HepG2 (cell line): ENCODE results near the gene MCM8. TPM values are rescaled to one million over a fixed set of nuclear protein-coding genes. Genes with fewer than 3 reads are reported as not detected.

Experiments used
- ATAC-seq: fragments of 200-7000 bp; cut with Tn5 transposase; 3 replicates; pipeline ENCODE4 v1.9.1; 2020; ENCODE audit warnings: mild to moderate bottlenecking, moderate library complexity
- BruUV-seq: library from RNA; stranded (reverse); fragments of 400-500 nt; replicated peaks from 2 replicates; lab custom pipeline; 2021; lab: Mats Ljungman, UMichigan
- CTCF ChIA-PET: fragments of 300-600 bp; formaldehyde crosslinking; extraction: SDS; loops from one replicate; lab custom pipeline; 2021; ENCODE audit warnings: low total read pairs, inconsistent platforms, low intra/inter-chr PET ratio; lab: Yijun Ruan, JAX
- POLR2A ChIA-PET: fragments of 350-600 bp; sonication (Branson Sonifier 250); formaldehyde crosslinking; loops from one replicate; lab custom pipeline; 2020; ENCODE audit warnings: antibody characterized with exemption, inconsistent platforms; lab: Yijun Ruan, JAX
- DNase-seq: peaks from one replicate; pipeline ENCODE4 v3.0.0-alpha.2; 2015; ENCODE audit warnings: low spot score
- FAIRE-seq: peaks from 3 replicates; lab custom pipeline; 2011; peaks lifted over from hg19 to GRCh38; lab: Jason Lieb, UNC
- H2AFZ ChIP-seq: one replicate; pipeline ENCODE4 v1.6.1; 2011; ENCODE audit warnings: low read length, inconsistent platforms
- H3K27ac ChIP-seq: fragments of 300-600 bp; 3 replicates; pipeline ENCODE4 v1.8.0; 2011; ENCODE audit warnings: mixed run types, mild to moderate bottlenecking, mixed read lengths, low read length, inconsistent platforms; ENCODE audit not compliant: insufficient read depth; ENCODE audit errors: extremely low read length
- H3K27me3 ChIP-seq, 2 experiments: fragments of 200-600 bp in 1 of 2; 2 replicates in 1 of 2; 3 replicates in 1 of 2; pipeline versions ENCODE4 v1.6.0 to v1.8.0; 2011; ENCODE audit warnings: low read length in 2 of 2, mild to moderate bottlenecking in 2 of 2, moderate library complexity in 2 of 2, inconsistent platforms in 1 of 2; ENCODE audit not compliant: insufficient read depth in 2 of 2, control insufficient read depth in 1 of 2
- H3K36me3 ChIP-seq, 2 experiments: fragments of 200-600 bp in 1 of 2; replicated peaks in 1 of 2; 2 replicates in 1 of 2; 3 replicates in 1 of 2; pipeline versions ENCODE4 v1.5.1 to v1.8.0; 2011; ENCODE audit warnings: low read length in 2 of 2, inconsistent platforms in 1 of 2; ENCODE audit not compliant: insufficient read depth in 2 of 2, control insufficient read depth in 1 of 2
- H3K4me1 ChIP-seq: 2 replicates; pipeline ENCODE4 v1.5.1; 2012; ENCODE audit warnings: low read length, inconsistent platforms; ENCODE audit not compliant: insufficient read depth
- H3K4me2 ChIP-seq: 2 replicates; pipeline ENCODE4 v1.6.0; 2011; ENCODE audit warnings: low read depth, low read length, inconsistent platforms
- H3K4me3 ChIP-seq, 3 experiments: fragments of 200-600 bp in 1 of 3; sonication (generic), shearing (Covaris generic) in 1 of 3; replicated peaks in 1 of 3; 2 replicates each; pipeline ENCODE4 v1.5.1; 2011 to 2016; ENCODE audit warnings: low read length in 3 of 3, inconsistent platforms in 2 of 3, low read depth in 2 of 3, mild to moderate bottlenecking in 2 of 3, control low read depth in 1 of 3, mixed read lengths in 1 of 3; ENCODE audit not compliant: insufficient read depth in 1 of 3
- H3K79me2 ChIP-seq: one replicate; pipeline ENCODE4 v1.6.1; 2011; ENCODE audit warnings: low read length, inconsistent platforms; ENCODE audit not compliant: insufficient read depth
- H3K9ac ChIP-seq: 2 replicates; pipeline ENCODE4 v1.6.0; 2011; ENCODE audit warnings: mild to moderate bottlenecking, low read depth, low read length, inconsistent platforms; ENCODE audit not compliant: insufficient read depth
- H3K9me3 ChIP-seq: 2 replicates; pipeline ENCODE4 v1.5.1; 2012; ENCODE audit warnings: mild to moderate bottlenecking, low read length
- H4K20me1 ChIP-seq: 2 replicates; pipeline ENCODE4 v1.6.0; 2011; ENCODE audit warnings: inconsistent platforms, mild to moderate bottlenecking, low read length, moderate library complexity; ENCODE audit not compliant: insufficient read depth
- AFF4 ChIP-seq: sonication (generic); formaldehyde crosslinking; IDR thresholded peaks from 2 replicates; pipeline ENCODE4 v1.4.0; 2020; ENCODE audit warnings: missing genetic modification reagents
- GABPA ChIP-seq, 2 experiments: IDR thresholded peaks; 2 replicates each; pipeline ENCODE4 v1.6.1; 2011 to 2016; ENCODE audit warnings: low read depth in 2 of 2, low read length in 1 of 2, missing biosample characterization in 1 of 2, missing genetic modification characterization in 1 of 2
- HNRNPK ChIP-seq: fragments of 200-400 bp; formaldehyde crosslinking; IDR thresholded peaks from 2 replicates; pipeline ENCODE4 v1.6.1; 2018; ENCODE audit warnings: low read length, low read depth, moderate library complexity, mild to moderate bottlenecking; ENCODE audit not compliant: poor library complexity, severe bottlenecking
- KLF12 ChIP-seq: sonication (generic); formaldehyde crosslinking; IDR thresholded peaks from 2 replicates; pipeline ENCODE4 v1.4.0; 2020; ENCODE audit warnings: missing genetic modification reagents, borderline replicate concordance
- MAF1 ChIP-seq: sonication (generic); formaldehyde crosslinking; IDR thresholded peaks from 2 replicates; pipeline ENCODE4 v1.5.0; 2020; ENCODE audit warnings: missing genetic modification reagents, borderline replicate concordance
- PRDM10 ChIP-seq: sonication (generic); formaldehyde crosslinking; IDR thresholded peaks from 2 replicates; pipeline ENCODE4 v1.4.0; 2020; ENCODE audit warnings: low read depth, missing genetic modification reagents
- PRPF4 ChIP-seq: fragments of 200-400 bp; formaldehyde crosslinking; IDR thresholded peaks from 2 replicates; pipeline ENCODE4 v1.6.1; 2016; ENCODE audit warnings: low read length, low read depth; ENCODE audit not compliant: poor library complexity, severe bottlenecking
- STAT5B ChIP-seq: sonication (generic); formaldehyde crosslinking; IDR thresholded peaks from 2 replicates; pipeline ENCODE4 v1.4.0; 2020; ENCODE audit warnings: missing genetic modification reagents
- ZNF343 ChIP-seq: sonication (generic); formaldehyde crosslinking; IDR thresholded peaks from 2 replicates; pipeline ENCODE4 v1.4.0; 2020; ENCODE audit warnings: mild to moderate bottlenecking, missing genetic modification reagents
- WGBS: methylation state at CpG from one replicate; pipeline ENCODE4 v1.1.6; 2017; ENCODE audit warnings: low lambda C conversion rate; 5-methylcytosine and 5-hydroxymethylcytosine counted together
- in situ Hi-C: cut with HindIII; loops from 2 replicates; pipeline ENCODE4 v1.10.0; 2017; ENCODE audit warnings: low pct_unique_long_range_greater_than_20kb; ENCODE audit not compliant: extremely low pct_ligation_motif_present
- intact Hi-C: fragments of 100-400 bp; cut with micrococcal nuclease; formaldehyde crosslinking; loops from one replicate; pipeline ENCODE4 v1.10.0; 2022; ENCODE audit not compliant: unreplicated experiment
- polyA plus RNA-seq, 8 experiments: library from polyadenylated mRNA; depleted of rRNA in 3 of 8; stranded (reverse) in 7 of 8; unstranded in 1 of 8; fragments of >200 nt; fragmentation: Illumina TruSeq in 4 of 8; extraction: Trizol in 4 of 8; gene quantifications; 2 replicates each; pipeline versions ENCODE4 v1.2.1 to v1.2.3, GENCODE V29; 2011 to 2016; ENCODE audit warnings: low read depth in 4 of 8, missing spikeins in 1 of 8, mixed read lengths in 1 of 8; ENCODE audit not compliant: insufficient read depth in 1 of 8
- total RNA-seq, 5 experiments: library from RNA; depleted of rRNA; stranded (reverse); fragments of >200 nt; fragmentation: Illumina TruSeq; extraction: Trizol; gene quantifications; 2 replicates each; pipeline ENCODE4 v1.2.3, GENCODE V29; 2016; ENCODE audit warnings: low read depth in 1 of 5

MCM8 gene
- total and polyA plus RNA-seq, 2 of the 13 experiments (the other 11 are each of a cell fraction or from before 2014, with no cell fraction given) = 11.5 to 59.3 TPM

GRCh38 chr20:5918856-5919625 lies 31.4 kb upstream of the MCM8 start:
- in situ Hi-C loops = no loop called here
- Histone ChIP-seq H3K4me2 (peak overlapping the region; percentile 19; the same call in 1 of the 2 replicates), H3K9me3 (no peaks in the 10 kb centered on the region), H3K9ac (no peak overlapping the region), H3K4me3 (no peak overlapping the region), H3K79me2 (no peaks in the 10 kb centered on the region), H2AFZ (no peak overlapping the region), H3K4me1 (peaks cover 11% of the 10 kb centered on the region), H3K27me3 (peaks cover 0 to 20% of the 10 kb centered on the region in 2 experiments; a peak in 3 of 5 replicates), H3K27ac (no peak overlapping the region), H4K20me1 (no peaks in the 10 kb centered on the region), H3K36me3 (no peaks in the 10 kb centered on the region)
- POLR2A ChIA-PET = interaction anchor here (1.0 kb wide), 1 partner anchor 90 kb away, joined by 3 read pairs; no protein-coding TSS in a partner anchor
- 9% methylated on average over 3 of the region's 3 CpGs for WGBS
- intact Hi-C loops = no loop called here
- ATAC-seq (peak; percentile 63), FAIRE-seq (no peak), DNase-seq (peak; percentile 53)
- CTCF ChIA-PET = no interaction called here
- BruUV-seq = no TSS peak
- TF ChIP-seq GABPA (IDR thresholded peaks at IDR 0.05; ENCODE audit: low read depth, low read length) (no peak), GABPA (CRISPR knock-in tag; IDR thresholded peaks at IDR 0.05; ENCODE audit: low read depth) (peak; percentile 48; the same call in 1 of the 2 replicates), MAF1 (CRISPR knock-in tag) (no peak), AFF4 (CRISPR knock-in tag) (no peak), PRDM10 (CRISPR knock-in tag) (0 out of 2 replicates have a peak, but pooled peaks have one; percentile 27), KLF12 (CRISPR knock-in tag) (no peak), HNRNPK (no peak), STAT5B (CRISPR knock-in tag) (no peak), PRPF4 (no peak), ZNF343 (CRISPR knock-in tag) (no peak)
